ENCODE data around the gene TUT1. TPM values are rescaled to one million over a fixed set of nuclear protein-coding genes. Genes with fewer than 3 reads are reported as not detected.

TUT1 gene
- total RNA-seq, 2 donors from 2014 or later, result 14.0 to 14.7 TPM

GRCh38 chr11:62548545-62549335 is 42.6 kb downstream of the TUT1 start:
- intact Hi-C loops (cut with DNase I, micrococcal nuclease), result loop anchor here in 1 of 2 donors (10.0 kb wide), 1 partner anchor 124 kb away; no protein-coding TSS in a partner anchor
- ATAC-seq (peak; percentile 25), DNase-seq (peak; percentile 76)

- intact Hi-C loops (cut with DNase I, micrococcal nuclease), result loop anchor here in 1 of 2 donors (10.0 kb wide), 1 partner anchor 123 kb away; no protein-coding TSS in a partner anchor
- ATAC-seq (no peak), DNase-seq (peak; percentile 42 to 58)
These were observed 43.5 kb downstream of the TUT1 start for GRCh38 chr11:62547691-62548281.

- intact Hi-C loops (cut with DNase I, micrococcal nuclease), result loop anchor here in 1 of 2 donors (10.0 kb wide), 1 partner anchor 122 kb away; no protein-coding TSS in a partner anchor
- peak; percentile 56 to 66 for DNase-seq
- no peak for ATAC-seq
These were observed 44.2 kb downstream of the TUT1 start for GRCh38 chr11:62546929-62547625.

- ATAC-seq (peak; percentile 58), DNase-seq (peak; percentile 85 to 90)
- intact Hi-C loops (cut with DNase I, micrococcal nuclease), result loop anchor here in 1 of 2 donors (10.0 kb wide), 1 partner anchor 122 kb away; no protein-coding TSS in a partner anchor
These were observed 44.9 kb downstream of the TUT1 start, which contains the start of gene AHNAK for GRCh38 chr11:62546244-62546928. Gene AHNAK, minus strand, starts transcription at chr11:62546806. Its CDS starts 10,708 bp downstream, at chr11:62536098.

GRCh38 chr11:62545437-62546243 is 45.7 kb downstream of the TUT1 start:
- intact Hi-C loops (cut with DNase I, micrococcal nuclease), result loop anchor here in 1 of 2 donors (10.0 kb wide), 1 partner anchor 121 kb away; no protein-coding TSS in a partner anchor
- peak; percentile 91 for DNase-seq
- peak; percentile 48 for ATAC-seq

GRCh38 chr11:62544581-62545436 is 46.5 kb downstream of the TUT1 start:
- peak; percentile 33 for ATAC-seq
- intact Hi-C loops (cut with DNase I, micrococcal nuclease), result loop anchor here (5.0 to 10.0 kb wide), 2 partner anchors 118 to 120 kb away; no protein-coding TSS in a partner anchor
- DNase-seq, result peak; percentile 71 to 73

- DNase-seq (peak; percentile 40 to 49), ATAC-seq (no peak)
- intact Hi-C loops (cut with DNase I, micrococcal nuclease), result loop anchor here (5.0 to 10.0 kb wide), 2 partner anchors 117 to 119 kb away; no protein-coding TSS in a partner anchor
These were observed 47.5 kb downstream of the TUT1 start for GRCh38 chr11:62543680-62544444.

- ATAC-seq (peak; percentile 35), DNase-seq (peak; percentile 83 to 88)
- intact Hi-C loops (cut with DNase I, micrococcal nuclease), result loop anchor here (5.0 to 10.0 kb wide), 2 partner anchors 116 to 118 kb away; no protein-coding TSS in a partner anchor
These were observed 48.4 kb downstream of the TUT1 start for GRCh38 chr11:62542750-62543567.

- ATAC-seq (peak; percentile 46), DNase-seq (peak; percentile 71 to 86)
- intact Hi-C loops (cut with DNase I, micrococcal nuclease), result loop anchor here (5.0 to 10.0 kb wide), 2 partner anchors 115 to 117 kb away; no protein-coding TSS in a partner anchor
These were observed 49.1 kb downstream of the TUT1 start for GRCh38 chr11:62542111-62542745.

GRCh38 chr11:62540804-62541701 is 50.3 kb downstream of the TUT1 start:
- peak; percentile 58 to 76 for DNase-seq
- ATAC-seq, result no peak
- intact Hi-C loops (cut with DNase I, micrococcal nuclease), result loop anchor here (5.0 to 10.0 kb wide), 2 partner anchors 114 to 116 kb away; no protein-coding TSS in a partner anchor

GRCh38 chr11:62539238-62539925 is 51.9 kb downstream of the TUT1 start:
- intact Hi-C loops (cut with DNase I, micrococcal nuclease), result no loop called here
- ATAC-seq, result peak; percentile 48
- peak; percentile 75 to 86 for DNase-seq

GRCh38 chr11:62538470-62539237 is 52.7 kb downstream of the TUT1 start:
- DNase-seq, result peak in 1 of 2 donors; percentile 23
- peak; percentile 12 for ATAC-seq
- intact Hi-C loops (cut with DNase I, micrococcal nuclease), result no loop called here

Measured in left colon (tissue), 2 donors.